BLaER1 (cell line): ENCODE data around the gene NTMT2.

Source experiments
- H3K27ac ChIP-seq: shearing (Covaris generic); formaldehyde crosslinking; 2 replicates; pipeline ENCODE4 v1.8.1; 2022
- H3K27me3 ChIP-seq: shearing (Covaris generic); formaldehyde crosslinking; 2 replicates; pipeline ENCODE4 v1.8.1; 2022
- H3K36me3 ChIP-seq: shearing (Covaris generic); formaldehyde crosslinking; 2 replicates; pipeline ENCODE4 v1.8.1; 2022
- H3K4me1 ChIP-seq: shearing (Covaris generic); formaldehyde crosslinking; 2 replicates; pipeline ENCODE4 v1.8.1; 2022
- H3K4me2 ChIP-seq: shearing (Covaris generic); formaldehyde crosslinking; 2 replicates; pipeline ENCODE4 v1.8.1; 2022
- H3K4me3 ChIP-seq: shearing (Covaris generic); formaldehyde crosslinking; 2 replicates; pipeline ENCODE4 v1.8.1; 2022
- H3K9ac ChIP-seq: shearing (Covaris generic); formaldehyde crosslinking; 2 replicates; pipeline ENCODE4 v1.8.1; 2022
- H3K9me3 ChIP-seq: shearing (Covaris generic); formaldehyde crosslinking; 2 replicates; pipeline ENCODE4 v1.8.1; 2022
- H4K20me1 ChIP-seq: shearing (Covaris generic); formaldehyde crosslinking; 2 replicates; pipeline ENCODE4 v1.8.1; 2022
- Cebpa-rat ChIP-seq: shearing (Covaris generic); IDR thresholded peaks from 2 replicates; pipeline ENCODE4 v1.8.1; 2022

The NTMT2 gene

GRCh38 chr1:170218257-170218650 is 72.5 kb downstream of the NTMT2 start:
- Histone ChIP-seq H3K27ac (no peak overlapping the region), H4K20me1 (no peaks in the 10 kb centered on the region), H3K4me2 (no peak overlapping the region), H3K4me3 (no peak overlapping the region), H3K9ac (no peak overlapping the region), H3K4me1 (no peaks in the 10 kb centered on the region), H3K9me3 (no peaks in the 10 kb centered on the region), H3K27me3 (no peaks in the 10 kb centered on the region), H3K36me3 (no peaks in the 10 kb centered on the region)
- TF ChIP-seq Cebpa-rat: no peak
